GM23338 (cell line): ENCODE results near the gene MSMB. TPM values are rescaled to one million over a fixed set of nuclear protein-coding genes. Genes with fewer than 3 reads are reported as not detected.

Experiments used
- ATAC-seq: fragments of 200-7000 bp; cut with Tn5 transposase; 3 replicates; pipeline ENCODE4 v1.9.1; 2020
- DNase-seq: peaks from one replicate; pipeline ENCODE4 v3.0.0-alpha.2; 2015; ENCODE audit warnings: low spot score
- H2AFZ ChIP-seq: fragments of 200-600 bp; sonication (generic); 2 replicates; pipeline ENCODE4 v1.8.0; 2016; ENCODE audit warnings: antibody characterized with exemption, mild to moderate bottlenecking, moderate library complexity
- H3F3A ChIP-seq: fragments of 200-600 bp; sonication (generic); replicated peaks from 2 replicates; pipeline ENCODE4 v1.8.0; 2017; ENCODE audit warnings: antibody characterized with exemption, mixed run types, low read depth
- H3K27ac ChIP-seq: fragments of 200-600 bp; sonication (generic); 2 replicates; pipeline ENCODE4 v1.6.1; 2016; ENCODE audit warnings: low read depth
- H3K27me3 ChIP-seq: fragments of 200-600 bp; sonication (generic); 2 replicates; pipeline ENCODE4 v1.8.0; 2016; ENCODE audit warnings: mild to moderate bottlenecking, mixed run types, moderate library complexity; ENCODE audit not compliant: insufficient read depth
- H3K36me3 ChIP-seq: fragments of 200-600 bp; sonication (generic); 2 replicates; pipeline ENCODE4 v1.8.0; 2016; ENCODE audit warnings: mild to moderate bottlenecking; ENCODE audit not compliant: insufficient read depth
- H3K4me1 ChIP-seq: fragments of 200-600 bp; sonication (generic); 2 replicates; pipeline ENCODE4 v1.8.0; 2016; ENCODE audit warnings: mild to moderate bottlenecking, moderate library complexity; ENCODE audit not compliant: insufficient read depth
- H3K4me2 ChIP-seq: fragments of 200-600 bp; sonication (generic); 2 replicates; pipeline ENCODE4 v1.7.1; 2017; ENCODE audit warnings: mixed run types
- H3K4me3 ChIP-seq: fragments of 200-600 bp; sonication (generic); 2 replicates; pipeline ENCODE4 v1.6.1; 2016; ENCODE audit warnings: mixed run types
- H3K79me2 ChIP-seq: fragments of 200-600 bp; sonication (generic); replicated peaks from 2 replicates; pipeline ENCODE4 v1.8.0; 2017; ENCODE audit warnings: mild to moderate bottlenecking; ENCODE audit not compliant: insufficient read depth
- H3K9me2 ChIP-seq: fragments of 200-600 bp; sonication (generic); 2 replicates; pipeline ENCODE4 v1.8.0; 2017; ENCODE audit not compliant: insufficient read depth
- H4K20me1 ChIP-seq: fragments of 200-600 bp; sonication (generic); replicated peaks from 2 replicates; pipeline ENCODE4 v1.8.0; 2017; ENCODE audit warnings: mild to moderate bottlenecking; ENCODE audit not compliant: insufficient read depth
- H3K27ac Mint-ChIP-seq: 2 replicates; pipeline ENCODE4 v1.8.0; 2020; ENCODE audit warnings: inconsistent platforms, mild to moderate bottlenecking, moderate library complexity, mixed read lengths
- H3K27me3 Mint-ChIP-seq: 3 replicates; pipeline ENCODE4 v1.8.0; 2022; ENCODE audit warnings: low read depth, mild to moderate bottlenecking, moderate library complexity, mixed read lengths, inconsistent platforms; ENCODE audit not compliant: insufficient read depth, poor library complexity
- H3K36me3 Mint-ChIP-seq: 3 replicates; pipeline ENCODE4 v1.8.0; 2021; ENCODE audit warnings: low read depth, mild to moderate bottlenecking, inconsistent platforms, moderate library complexity, mixed read lengths
- H3K4me1 Mint-ChIP-seq: 3 replicates; pipeline ENCODE4 v1.8.0; 2020; ENCODE audit warnings: mild to moderate bottlenecking, inconsistent platforms, mixed read lengths
- H3K4me3 Mint-ChIP-seq: 3 replicates; pipeline ENCODE4 v1.8.0; 2021; ENCODE audit warnings: moderate library complexity, mild to moderate bottlenecking, inconsistent platforms, mixed read lengths
- H3K9me3 Mint-ChIP-seq: 3 replicates; pipeline ENCODE4 v1.8.0; 2020; ENCODE audit warnings: moderate library complexity, mild to moderate bottlenecking, inconsistent platforms, mixed read lengths
- CREB1 ChIP-seq: fragments of 250-450 bp; sonication (Bioruptor Pico); IDR thresholded peaks from 2 replicates; pipeline ENCODE4 v1.5.0; 2020; ENCODE audit warnings: low read depth, mild to moderate bottlenecking, moderate library complexity
- EZH2phosphoT487 ChIP-seq: fragments of 200-600 bp; sonication (generic); IDR thresholded peaks from one replicate; pipeline ENCODE4 v1.8.1; 2018; ENCODE audit warnings: antibody characterized with exemption; ENCODE audit not compliant: unreplicated experiment
- JUNB ChIP-seq: IDR thresholded peaks from one replicate; pipeline ENCODE4 v1.6.1; 2016; ENCODE audit warnings: antibody characterized with exemption; ENCODE audit not compliant: unreplicated experiment
- POLR2AphosphoS5 ChIP-seq: IDR thresholded peaks from 2 replicates; pipeline ENCODE4 v1.6.1; 2016; ENCODE audit warnings: antibody characterized with exemption, low read depth
- ZNF331 ChIP-seq: fragments of 250-450 bp; sonication (Bioruptor Pico); IDR thresholded peaks from 2 replicates; pipeline ENCODE4 v1.5.0; 2020; ENCODE audit warnings: low read depth, mild to moderate bottlenecking, moderate library complexity
- polyA plus RNA-seq: library from polyadenylated mRNA; unstranded; fragments of >200 nt; fragmentation: Nextera tagmentation; extraction: Ambion mirVana; gene quantifications from 2 replicates; pipeline ENCODE4 v1.2.1, GENCODE V29; 2016
- total RNA-seq: library from RNA; depleted of rRNA; stranded (reverse); fragments of >200 nt; shearing (Covaris generic); gene quantifications from 2 replicates; pipeline ENCODE4 v1.2.3, GENCODE V29; 2014
- TF ChIP-seq, protein P1 (sequence below), 2 experiments: fragments of 200-600 bp in 1 of 2; sonication (generic) in 1 of 2; conservative IDR thresholded peaks; 2 replicates each; pipeline versions ENCODE4 v1.5.1 to v1.6.1; 2016 to 2017; ENCODE audit warnings: antibody characterized with exemption in 2 of 2, low read depth in 2 of 2, mild to moderate bottlenecking in 2 of 2, moderate library complexity in 1 of 2
- TF ChIP-seq, protein P2 (sequence below): fragments of 250-450 bp; sonication (Bioruptor Pico); IDR thresholded peaks from 2 replicates; pipeline ENCODE4 v1.5.0; 2020; ENCODE audit warnings: mild to moderate bottlenecking, moderate library complexity
- TF ChIP-seq, protein P3 (sequence below): IDR thresholded peaks from one replicate; pipeline ENCODE4 v1.6.1; 2018; ENCODE audit warnings: antibody characterized with exemption; ENCODE audit not compliant: unreplicated experiment

Gene MSMB
- total and polyA plus RNA-seq, 2 experiments from 2014 or later = not detected

DNA sequence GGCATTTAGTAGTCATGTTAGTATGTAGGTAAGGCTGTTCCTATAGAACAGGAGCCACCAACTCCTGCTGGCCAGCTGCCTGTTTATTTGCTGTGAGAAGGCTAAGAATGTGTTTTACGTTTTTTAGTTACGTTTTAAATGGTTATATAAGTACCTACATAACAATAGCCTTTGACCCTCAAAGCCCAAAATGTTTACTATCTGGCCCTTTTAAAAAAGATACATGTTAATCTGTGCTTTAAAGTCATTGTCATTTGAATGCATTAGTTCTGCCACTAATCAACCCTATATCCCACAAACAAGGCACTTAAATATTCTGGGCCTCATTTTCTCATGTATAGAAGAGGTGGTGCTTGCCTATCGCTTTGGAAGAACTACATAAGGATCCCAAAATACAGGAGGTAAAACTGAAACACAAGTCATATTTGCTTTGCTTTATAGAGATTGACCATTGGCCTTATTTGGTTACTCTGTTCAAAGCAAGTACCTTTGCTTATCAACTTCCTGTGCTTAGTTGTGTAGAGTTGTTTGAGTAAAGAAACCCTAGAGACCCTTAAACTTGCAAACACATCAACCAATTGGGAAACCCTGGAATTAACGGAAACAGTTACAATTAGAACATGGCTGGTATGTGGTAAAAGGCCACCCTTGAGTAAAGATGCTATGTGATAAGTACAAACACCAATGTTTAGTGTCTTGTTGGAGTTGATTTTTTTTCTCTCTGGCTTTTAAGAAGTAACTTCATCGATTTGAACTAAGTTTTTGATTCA lies 47.9 kb downstream of the MSMB start:
- Mint-ChIP-seq H3K4me3 (peak overlapping the region; percentile 8; the same call in 1 of the 3 replicates), H3K4me1 (peaks cover 29% of the 10 kb centered on the region)

DNA sequence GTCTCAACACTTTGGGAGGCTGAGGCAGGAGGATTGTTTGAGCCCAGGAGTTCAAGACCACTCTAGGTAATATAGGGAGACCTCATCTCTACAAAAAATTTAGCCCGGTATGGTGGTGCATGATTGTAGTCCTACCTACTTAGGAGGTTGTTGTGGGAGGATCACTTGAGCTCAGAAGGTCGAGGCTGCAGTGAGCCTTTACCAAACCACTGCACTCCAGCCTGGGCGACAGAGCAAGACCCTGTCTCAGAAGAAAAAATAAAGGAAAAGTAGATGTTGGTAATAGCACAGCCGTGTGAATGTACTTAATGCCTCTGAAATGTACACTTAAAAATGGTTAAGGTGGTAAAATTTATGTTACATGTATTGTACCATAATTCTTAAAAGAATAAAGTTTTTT lies 48.5 kb downstream of the MSMB start:
- peaks cover 24% of the 10 kb centered on the region for H3K79me2 ChIP-seq
- H3K36me3 Mint-ChIP-seq = peaks cover 71% of the 10 kb centered on the region
- peak overlapping the region; percentile 10; the same call in 1 of the 2 replicates for H3K27ac Mint-ChIP-seq
- H3K4me2 ChIP-seq = peak overlapping the region; percentile 1; the same call in 1 of the 2 replicates
- H3K27me3 ChIP-seq = no peaks in the 10 kb centered on the region
- H2AFZ ChIP-seq = no peak overlapping the region
- ATAC-seq (no peak), DNase-seq (no peak)
- no peak overlapping the region for H3K4me3 Mint-ChIP-seq
- peaks cover 13% of the 10 kb centered on the region; the same call in 1 of the 2 replicates for H3K36me3 ChIP-seq
- no peaks in the 10 kb centered on the region; the same call in 1 of the 2 replicates for H3F3A ChIP-seq
- peaks cover 29% of the 10 kb centered on the region for H3K4me1 Mint-ChIP-seq
- H3K27me3 Mint-ChIP-seq = peaks cover 3% of the 10 kb centered on the region
- H3K27ac ChIP-seq = 0 out of 2 replicates have a peak overlapping the region, but pooled peaks have one; percentile 57
- H3K4me1 ChIP-seq = peaks cover 14% of the 10 kb centered on the region
- no peak overlapping the region for H3K4me3 ChIP-seq
- H3K9me3 Mint-ChIP-seq = no peaks in the 10 kb centered on the region; the same call in 2 of the 3 replicates
- H4K20me1 ChIP-seq = no peaks in the 10 kb centered on the region
- H3K9me2 ChIP-seq = no peaks in the 10 kb centered on the region
- no peak for TF ChIP-seq ZNF331
- TF ChIP-seq, protein P1, sequence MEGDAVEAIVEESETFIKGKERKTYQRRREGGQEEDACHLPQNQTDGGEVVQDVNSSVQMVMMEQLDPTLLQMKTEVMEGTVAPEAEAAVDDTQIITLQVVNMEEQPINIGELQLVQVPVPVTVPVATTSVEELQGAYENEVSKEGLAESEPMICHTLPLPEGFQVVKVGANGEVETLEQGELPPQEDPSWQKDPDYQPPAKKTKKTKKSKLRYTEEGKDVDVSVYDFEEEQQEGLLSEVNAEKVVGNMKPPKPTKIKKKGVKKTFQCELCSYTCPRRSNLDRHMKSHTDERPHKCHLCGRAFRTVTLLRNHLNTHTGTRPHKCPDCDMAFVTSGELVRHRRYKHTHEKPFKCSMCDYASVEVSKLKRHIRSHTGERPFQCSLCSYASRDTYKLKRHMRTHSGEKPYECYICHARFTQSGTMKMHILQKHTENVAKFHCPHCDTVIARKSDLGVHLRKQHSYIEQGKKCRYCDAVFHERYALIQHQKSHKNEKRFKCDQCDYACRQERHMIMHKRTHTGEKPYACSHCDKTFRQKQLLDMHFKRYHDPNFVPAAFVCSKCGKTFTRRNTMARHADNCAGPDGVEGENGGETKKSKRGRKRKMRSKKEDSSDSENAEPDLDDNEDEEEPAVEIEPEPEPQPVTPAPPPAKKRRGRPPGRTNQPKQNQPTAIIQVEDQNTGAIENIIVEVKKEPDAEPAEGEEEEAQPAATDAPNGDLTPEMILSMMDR (conservative IDR thresholded peaks at IDR 0.05; ENCODE audit: low read depth in 2 of 2) = no peak
- TF ChIP-seq, protein P2, sequence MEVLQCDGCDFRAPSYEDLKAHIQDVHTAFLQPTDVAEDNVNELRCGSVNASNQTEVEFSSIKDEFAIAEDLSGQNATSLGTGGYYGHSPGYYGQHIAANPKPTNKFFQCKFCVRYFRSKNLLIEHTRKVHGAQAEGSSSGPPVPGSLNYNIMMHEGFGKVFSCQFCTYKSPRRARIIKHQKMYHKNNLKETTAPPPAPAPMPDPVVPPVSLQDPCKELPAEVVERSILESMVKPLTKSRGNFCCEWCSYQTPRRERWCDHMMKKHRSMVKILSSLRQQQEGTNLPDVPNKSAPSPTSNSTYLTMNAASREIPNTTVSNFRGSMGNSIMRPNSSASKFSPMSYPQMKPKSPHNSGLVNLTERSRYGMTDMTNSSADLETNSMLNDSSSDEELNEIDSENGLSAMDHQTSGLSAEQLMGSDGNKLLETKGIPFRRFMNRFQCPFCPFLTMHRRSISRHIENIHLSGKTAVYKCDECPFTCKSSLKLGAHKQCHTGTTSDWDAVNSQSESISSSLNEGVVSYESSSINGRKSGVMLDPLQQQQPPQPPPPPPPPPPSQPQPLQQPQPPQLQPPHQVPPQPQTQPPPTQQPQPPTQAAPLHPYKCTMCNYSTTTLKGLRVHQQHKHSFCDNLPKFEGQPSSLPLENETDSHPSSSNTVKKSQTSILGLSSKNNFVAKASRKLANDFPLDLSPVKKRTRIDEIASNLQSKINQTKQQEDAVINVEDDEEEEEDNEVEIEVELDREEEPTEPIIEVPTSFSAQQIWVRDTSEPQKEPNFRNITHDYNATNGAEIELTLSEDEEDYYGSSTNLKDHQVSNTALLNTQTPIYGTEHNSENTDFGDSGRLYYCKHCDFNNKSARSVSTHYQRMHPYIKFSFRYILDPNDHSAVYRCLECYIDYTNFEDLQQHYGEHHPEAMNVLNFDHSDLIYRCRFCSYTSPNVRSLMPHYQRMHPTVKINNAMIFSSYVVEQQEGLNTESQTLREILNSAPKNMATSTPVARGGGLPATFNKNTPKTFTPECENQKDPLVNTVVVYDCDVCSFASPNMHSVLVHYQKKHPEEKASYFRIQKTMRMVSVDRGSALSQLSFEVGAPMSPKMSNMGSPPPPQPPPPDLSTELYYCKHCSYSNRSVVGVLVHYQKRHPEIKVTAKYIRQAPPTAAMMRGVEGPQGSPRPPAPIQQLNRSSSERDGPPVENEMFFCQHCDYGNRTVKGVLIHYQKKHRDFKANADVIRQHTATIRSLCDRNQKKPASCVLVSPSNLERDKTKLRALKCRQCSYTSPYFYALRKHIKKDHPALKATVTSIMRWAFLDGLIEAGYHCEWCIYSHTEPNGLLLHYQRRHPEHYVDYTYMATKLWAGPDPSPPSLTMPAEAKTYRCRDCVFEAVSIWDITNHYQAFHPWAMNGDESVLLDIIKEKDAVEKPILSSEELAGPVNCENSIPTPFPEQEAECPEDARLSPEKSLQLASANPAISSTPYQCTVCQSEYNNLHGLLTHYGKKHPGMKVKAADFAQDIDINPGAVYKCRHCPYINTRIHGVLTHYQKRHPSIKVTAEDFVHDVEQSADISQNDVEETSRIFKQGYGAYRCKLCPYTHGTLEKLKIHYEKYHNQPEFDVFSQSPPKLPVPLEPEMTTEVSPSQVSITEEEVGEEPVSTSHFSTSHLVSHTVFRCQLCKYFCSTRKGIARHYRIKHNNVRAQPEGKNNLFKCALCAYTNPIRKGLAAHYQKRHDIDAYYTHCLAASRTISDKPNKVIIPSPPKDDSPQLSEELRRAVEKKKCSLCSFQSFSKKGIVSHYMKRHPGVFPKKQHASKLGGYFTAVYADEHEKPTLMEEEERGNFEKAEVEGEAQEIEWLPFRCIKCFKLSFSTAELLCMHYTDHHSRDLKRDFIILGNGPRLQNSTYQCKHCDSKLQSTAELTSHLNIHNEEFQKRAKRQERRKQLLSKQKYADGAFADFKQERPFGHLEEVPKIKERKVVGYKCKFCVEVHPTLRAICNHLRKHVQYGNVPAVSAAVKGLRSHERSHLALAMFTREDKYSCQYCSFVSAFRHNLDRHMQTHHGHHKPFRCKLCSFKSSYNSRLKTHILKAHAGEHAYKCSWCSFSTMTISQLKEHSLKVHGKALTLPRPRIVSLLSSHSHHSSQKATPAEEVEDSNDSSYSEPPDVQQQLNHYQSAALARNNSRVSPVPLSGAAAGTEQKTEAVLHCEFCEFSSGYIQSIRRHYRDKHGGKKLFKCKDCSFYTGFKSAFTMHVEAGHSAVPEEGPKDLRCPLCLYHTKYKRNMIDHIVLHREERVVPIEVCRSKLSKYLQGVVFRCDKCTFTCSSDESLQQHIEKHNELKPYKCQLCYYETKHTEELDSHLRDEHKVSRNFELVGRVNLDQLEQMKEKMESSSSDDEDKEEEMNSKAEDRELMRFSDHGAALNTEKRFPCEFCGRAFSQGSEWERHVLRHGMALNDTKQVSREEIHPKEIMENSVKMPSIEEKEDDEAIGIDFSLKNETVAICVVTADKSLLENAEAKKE (CRISPR knock-in tag) = no peak
- TF ChIP-seq CREB1 (CRISPR knock-in tag) = no peak
- TF ChIP-seq, protein P3, sequence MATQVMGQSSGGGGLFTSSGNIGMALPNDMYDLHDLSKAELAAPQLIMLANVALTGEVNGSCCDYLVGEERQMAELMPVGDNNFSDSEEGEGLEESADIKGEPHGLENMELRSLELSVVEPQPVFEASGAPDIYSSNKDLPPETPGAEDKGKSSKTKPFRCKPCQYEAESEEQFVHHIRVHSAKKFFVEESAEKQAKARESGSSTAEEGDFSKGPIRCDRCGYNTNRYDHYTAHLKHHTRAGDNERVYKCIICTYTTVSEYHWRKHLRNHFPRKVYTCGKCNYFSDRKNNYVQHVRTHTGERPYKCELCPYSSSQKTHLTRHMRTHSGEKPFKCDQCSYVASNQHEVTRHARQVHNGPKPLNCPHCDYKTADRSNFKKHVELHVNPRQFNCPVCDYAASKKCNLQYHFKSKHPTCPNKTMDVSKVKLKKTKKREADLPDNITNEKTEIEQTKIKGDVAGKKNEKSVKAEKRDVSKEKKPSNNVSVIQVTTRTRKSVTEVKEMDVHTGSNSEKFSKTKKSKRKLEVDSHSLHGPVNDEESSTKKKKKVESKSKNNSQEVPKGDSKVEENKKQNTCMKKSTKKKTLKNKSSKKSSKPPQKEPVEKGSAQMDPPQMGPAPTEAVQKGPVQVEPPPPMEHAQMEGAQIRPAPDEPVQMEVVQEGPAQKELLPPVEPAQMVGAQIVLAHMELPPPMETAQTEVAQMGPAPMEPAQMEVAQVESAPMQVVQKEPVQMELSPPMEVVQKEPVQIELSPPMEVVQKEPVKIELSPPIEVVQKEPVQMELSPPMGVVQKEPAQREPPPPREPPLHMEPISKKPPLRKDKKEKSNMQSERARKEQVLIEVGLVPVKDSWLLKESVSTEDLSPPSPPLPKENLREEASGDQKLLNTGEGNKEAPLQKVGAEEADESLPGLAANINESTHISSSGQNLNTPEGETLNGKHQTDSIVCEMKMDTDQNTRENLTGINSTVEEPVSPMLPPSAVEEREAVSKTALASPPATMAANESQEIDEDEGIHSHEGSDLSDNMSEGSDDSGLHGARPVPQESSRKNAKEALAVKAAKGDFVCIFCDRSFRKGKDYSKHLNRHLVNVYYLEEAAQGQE = no peak
- TF ChIP-seq JUNB = no peak
- TF ChIP-seq EZH2phosphoT487 = no peak
- TF ChIP-seq POLR2AphosphoS5 = no peak

More for the DNA sequence above, 47.9 kb downstream of the MSMB start:
- peak overlapping the region; percentile 64 for H3K27ac ChIP-seq
- H3K36me3 ChIP-seq = peaks cover 16% of the 10 kb centered on the region
- H4K20me1 ChIP-seq = no peaks in the 10 kb centered on the region
- H3K27ac Mint-ChIP-seq = peak overlapping the region; percentile 90
- TF ChIP-seq JUNB = no peak
- peaks cover 24% of the 10 kb centered on the region for H3K79me2 ChIP-seq
- no peaks in the 10 kb centered on the region for H3K27me3 ChIP-seq
- ATAC-seq (peak; percentile 74), DNase-seq (peak; percentile 33)
- no peaks in the 10 kb centered on the region for H3K9me2 ChIP-seq
- no peaks in the 10 kb centered on the region; the same call in 1 of the 2 replicates for H3F3A ChIP-seq
- no peak overlapping the region for H3K4me3 ChIP-seq
- peaks cover 14% of the 10 kb centered on the region for H3K4me1 ChIP-seq
- peaks cover 3% of the 10 kb centered on the region for H3K27me3 Mint-ChIP-seq
- no peaks in the 10 kb centered on the region; the same call in 2 of the 3 replicates for H3K9me3 Mint-ChIP-seq
- H2AFZ ChIP-seq = no peak overlapping the region
- peaks cover 70% of the 10 kb centered on the region for H3K36me3 Mint-ChIP-seq
- H3K4me2 ChIP-seq = peak overlapping the region; percentile 1; the same call in 1 of the 2 replicates
